Tibial nerve (tissue), 4 donors: ENCODE results near the gene ATRX. TPM values are rescaled to one million over a fixed set of nuclear protein-coding genes. Genes with fewer than 3 reads are reported as not detected.
"Not testable (repeated sequence)": the region's sequence is repeated elsewhere in the genome, so short reads cannot be mapped to it uniquely, and the experiment has no call there.

Source experiments
- DNase-seq, 2 donors: peaks; one replicate each; pipeline ENCODE4 v3.0.0-alpha.2; 2019; ENCODE audit warnings: low spot score in 2 of 2
- H3K27ac ChIP-seq, 4 donors: fragments of 200-600 bp; sonication (generic) in 3 of 4; one replicate each; pipeline ENCODE4 v1.5.1; 2017 to 2019; ENCODE audit warnings: mild to moderate bottlenecking in 1 of 4
- H3K27me3 ChIP-seq, 2 donors: fragments of 200-600 bp; sonication (generic) in 1 of 2; one replicate each; pipeline versions ENCODE4 v1.5.1 to v1.6.0; 2017 to 2019
- H3K36me3 ChIP-seq, 3 donors: fragments of 200-600 bp; sonication (generic); one replicate each; pipeline ENCODE4 v1.5.1; 2018 to 2019
- H3K4me1 ChIP-seq, 4 donors: fragments of 200-600 bp; sonication (generic) in 3 of 4; one replicate each; pipeline ENCODE4 v1.5.1; 2017 to 2019
- H3K4me3 ChIP-seq, 4 donors: fragments of 200-600 bp; sonication (generic) in 3 of 4; one replicate each; pipeline ENCODE4 v1.5.1; 2017 to 2019; ENCODE audit warnings: mild to moderate bottlenecking in 1 of 4, moderate library complexity in 1 of 4
- H3K9me3 ChIP-seq, 4 donors: fragments of 200-600 bp; sonication (generic) in 3 of 4; one replicate each; pipeline ENCODE4 v1.5.1; 2017 to 2019
- EP300 ChIP-seq, 2 donors: sonication (generic); formaldehyde crosslinking; IDR thresholded peaks; one replicate each; pipeline ENCODE4 v1.6.1; 2017; ENCODE audit warnings: antibody characterized with exemption in 2 of 2, mild to moderate bottlenecking in 1 of 2
- POLR2A ChIP-seq, 2 donors: fragments of 450-650 bp; IDR thresholded peaks; one replicate each; pipeline ENCODE4 v1.6.1; 2017; ENCODE audit warnings: antibody characterized with exemption in 2 of 2, mild to moderate bottlenecking in 2 of 2, moderate library complexity in 2 of 2
- WGBS, 2 donors: methylation state at CpG; one replicate each; pipeline ENCODE4 v1.1.5; 2018; 5-methylcytosine and 5-hydroxymethylcytosine counted together
- total RNA-seq, 4 donors: library from RNA; depleted of rRNA; stranded (reverse); fragments of >200 nt; gene quantifications; one replicate each; pipeline ENCODE4 v1.1.0, GENCODE V29; 2016
- TF ChIP-seq, protein P1 (sequence below), 5 experiments: fragments of 200-600 bp in 3 of 5; fragments of 450-650 bp in 2 of 5; sonication (generic) in 3 of 5; IDR thresholded peaks; one replicate each; pipeline ENCODE4 v1.5.1; 2016 to 2019; ENCODE audit warnings: antibody characterized with exemption in 5 of 5, mild to moderate bottlenecking in 3 of 5, moderate library complexity in 2 of 5

Gene ATRX
- total RNA-seq, 4 donors from 2014 or later = 78.1 to 96.4 (median 89.6) TPM

DNA sequence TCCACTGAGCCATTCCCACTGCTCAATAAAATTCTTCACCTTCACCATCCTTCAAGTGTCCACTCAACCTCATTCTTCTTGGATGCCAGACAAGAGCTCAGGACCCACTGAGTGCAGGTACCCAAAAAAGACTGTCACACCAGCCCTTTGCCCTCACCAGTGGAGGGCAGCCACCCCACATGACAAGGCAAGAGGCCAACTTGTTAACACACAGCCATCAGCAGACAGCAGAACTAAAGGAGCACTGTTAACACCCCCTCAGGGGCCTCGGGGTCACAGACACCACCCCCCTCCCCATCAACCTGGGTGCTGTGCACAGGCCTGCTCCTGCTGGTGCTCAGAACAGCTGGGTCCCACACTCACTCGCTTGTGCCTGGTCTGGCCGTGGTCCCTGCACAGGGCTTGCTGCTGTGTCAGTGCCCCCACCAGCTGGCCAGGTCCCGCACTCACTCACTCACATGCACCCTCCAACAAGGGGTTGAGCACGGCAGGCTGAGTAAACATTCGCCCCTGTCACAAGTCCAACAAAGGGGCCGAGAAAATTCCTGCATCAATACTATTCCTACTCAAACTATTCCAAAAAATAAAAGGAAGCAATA, 54.1 kb downstream of the ATRX start:
- Histone ChIP-seq H3K4me1 (no peaks in the 10 kb centered on the region), H3K27ac (no peak overlapping the region), H3K9me3 (peaks cover 0 to 6% (median 0%) of the 10 kb centered on the region in 4 donors), H3K27me3 (no peaks in the 10 kb centered on the region), H3K36me3 (no peaks in the 10 kb centered on the region), H3K4me3 (no peak overlapping the region)
- TF ChIP-seq POLR2A (IDR thresholded peaks at IDR 0.05) (no peak), EP300 (IDR thresholded peaks at IDR 0.05) (no peak)
- TF ChIP-seq, protein P1, sequence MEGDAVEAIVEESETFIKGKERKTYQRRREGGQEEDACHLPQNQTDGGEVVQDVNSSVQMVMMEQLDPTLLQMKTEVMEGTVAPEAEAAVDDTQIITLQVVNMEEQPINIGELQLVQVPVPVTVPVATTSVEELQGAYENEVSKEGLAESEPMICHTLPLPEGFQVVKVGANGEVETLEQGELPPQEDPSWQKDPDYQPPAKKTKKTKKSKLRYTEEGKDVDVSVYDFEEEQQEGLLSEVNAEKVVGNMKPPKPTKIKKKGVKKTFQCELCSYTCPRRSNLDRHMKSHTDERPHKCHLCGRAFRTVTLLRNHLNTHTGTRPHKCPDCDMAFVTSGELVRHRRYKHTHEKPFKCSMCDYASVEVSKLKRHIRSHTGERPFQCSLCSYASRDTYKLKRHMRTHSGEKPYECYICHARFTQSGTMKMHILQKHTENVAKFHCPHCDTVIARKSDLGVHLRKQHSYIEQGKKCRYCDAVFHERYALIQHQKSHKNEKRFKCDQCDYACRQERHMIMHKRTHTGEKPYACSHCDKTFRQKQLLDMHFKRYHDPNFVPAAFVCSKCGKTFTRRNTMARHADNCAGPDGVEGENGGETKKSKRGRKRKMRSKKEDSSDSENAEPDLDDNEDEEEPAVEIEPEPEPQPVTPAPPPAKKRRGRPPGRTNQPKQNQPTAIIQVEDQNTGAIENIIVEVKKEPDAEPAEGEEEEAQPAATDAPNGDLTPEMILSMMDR (IDR thresholded peaks at IDR 0.05) = no peak
- no peak for DNase-seq
- WGBS, 2 donors = 84 to 92% methylated on average over 2 to 7 of the region's 7 CpGs

DNA sequence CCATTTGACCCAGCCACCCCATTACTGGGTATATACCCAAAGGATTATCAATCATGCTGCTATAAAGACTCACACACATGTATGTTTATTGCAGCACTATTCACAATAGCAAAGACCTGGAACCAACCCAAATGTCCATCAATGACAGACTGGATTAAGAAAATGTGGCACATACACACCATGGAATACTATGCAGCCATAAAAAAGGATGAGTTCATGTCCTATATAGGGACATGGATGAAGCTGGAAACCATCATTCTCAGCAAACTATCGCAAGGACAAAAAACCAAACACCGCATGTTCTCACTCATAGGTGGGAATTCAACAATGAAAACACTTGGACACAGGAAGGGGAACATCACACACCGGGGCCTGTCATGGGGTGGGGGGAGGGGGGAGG, 59.9 kb downstream of the ATRX start:
- not testable (repeated sequence) for H3K4me3 ChIP-seq, DNase-seq, H3K4me1 ChIP-seq, H3K27me3 ChIP-seq, H3K27ac ChIP-seq, H3K36me3 ChIP-seq, H3K9me3 ChIP-seq
- 100% methylated on average over 2 to 3 of the region's 3 CpGs for WGBS, 2 donors

DNA sequence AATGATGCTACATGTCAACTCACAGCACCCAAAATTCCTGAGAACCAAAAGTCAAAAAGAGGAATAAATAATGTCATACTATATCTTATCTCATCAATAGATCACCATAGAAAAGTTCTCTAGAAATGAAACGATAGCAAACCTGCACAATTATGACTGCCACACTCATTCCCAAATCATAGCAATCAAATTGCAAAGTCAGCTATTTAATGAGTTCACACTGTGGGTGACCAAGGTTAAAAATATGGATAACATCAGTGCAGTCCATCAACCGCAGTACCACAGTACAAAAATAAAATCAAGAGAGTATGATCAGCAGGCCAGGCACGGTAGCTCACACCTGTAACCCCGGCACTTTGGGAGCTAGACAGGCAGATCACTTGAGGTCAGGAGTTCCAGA, 62.3 kb downstream of the ATRX start:
- Histone ChIP-seq H3K27me3 (no peaks in the 10 kb centered on the region), H3K36me3 (no peaks in the 10 kb centered on the region), H3K4me3 (no peak overlapping the region), H3K9me3 (no peaks in the 10 kb centered on the region), H3K27ac (no peak overlapping the region), H3K4me1 (no peaks in the 10 kb centered on the region)
- WGBS, 2 donors = 74 to 98% methylated on average over 4 of the region's 4 CpGs
- DNase-seq = no peak
- no peak for TF ChIP-seq EP300 (IDR thresholded peaks at IDR 0.05)
- no peak for TF ChIP-seq POLR2A (IDR thresholded peaks at IDR 0.05)
- TF ChIP-seq, protein P1 (IDR thresholded peaks at IDR 0.05) = no peak

DNA sequence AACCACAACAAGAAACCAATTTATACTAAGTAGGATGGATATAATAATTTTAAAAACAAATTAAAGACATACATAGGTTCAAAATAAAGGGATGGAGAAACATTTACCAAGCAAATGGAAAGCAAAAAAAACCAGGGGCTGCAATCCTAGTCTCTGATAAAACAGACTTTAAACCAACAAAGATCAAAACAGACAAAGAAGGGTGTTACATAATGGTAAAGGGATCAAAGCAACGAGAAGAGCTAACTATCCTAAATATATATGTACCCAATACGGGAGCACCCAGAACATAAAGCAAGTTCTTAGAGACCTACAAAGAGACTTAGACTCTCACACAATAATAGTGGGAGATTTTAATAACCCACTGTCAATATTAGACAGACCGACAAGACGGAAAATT, 66.6 kb downstream of the ATRX start:
- Histone ChIP-seq H3K36me3 (no peaks in the 10 kb centered on the region), H3K27ac (no peak overlapping the region), H3K4me3 (no peak overlapping the region), H3K27me3 (no peaks in the 10 kb centered on the region), H3K4me1 (no peaks in the 10 kb centered on the region), H3K9me3 (no peaks in the 10 kb centered on the region)
- DNase-seq = no peak
- no peak for TF ChIP-seq POLR2A (IDR thresholded peaks at IDR 0.05)
- no peak for TF ChIP-seq EP300 (IDR thresholded peaks at IDR 0.05)
- TF ChIP-seq, protein P1 (IDR thresholded peaks at IDR 0.05) = no peak
- WGBS, 2 donors = 88 to 89% methylated on average over 4 of the region's 4 CpGs

DNA sequence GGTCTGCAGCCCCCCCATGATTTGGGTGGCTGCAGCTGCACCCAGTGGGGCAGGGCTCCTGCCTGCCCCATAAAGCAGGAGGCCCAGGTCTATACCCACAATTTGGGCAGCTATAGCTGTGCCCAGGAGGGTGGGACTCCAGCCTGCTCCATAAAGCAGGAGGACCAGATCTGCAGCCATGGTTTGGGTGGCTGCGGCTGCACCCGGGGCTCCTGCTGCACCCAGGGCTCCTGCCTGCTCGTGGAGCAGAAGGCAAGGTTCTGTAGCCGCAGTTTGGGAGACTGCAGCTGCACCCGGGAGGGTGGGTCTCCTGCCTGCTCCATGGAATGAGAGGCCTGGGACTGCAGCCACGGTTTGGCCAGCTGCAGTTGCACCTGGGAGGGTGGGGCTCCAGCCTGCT, 81.1 kb downstream of the ATRX start:
- no peaks in the 10 kb centered on the region for H3K4me1 ChIP-seq
- H3K36me3 ChIP-seq = peaks cover 0 to 34% (median 0%) of the 10 kb centered on the region in 3 donors
- 51% methylated on average over 6 of the region's 6 CpGs; no CpG with 5 or more reads in 1 of the 2 donors for WGBS, 2 donors
- no peak overlapping the region for H3K27ac ChIP-seq
- no peaks in the 10 kb centered on the region for H3K9me3 ChIP-seq
- no peak for DNase-seq
- no peak overlapping the region for H3K4me3 ChIP-seq
- H3K27me3 ChIP-seq = no peaks in the 10 kb centered on the region
- TF ChIP-seq, protein P1 (IDR thresholded peaks at IDR 0.05) = no peak
- TF ChIP-seq POLR2A (IDR thresholded peaks at IDR 0.05) = no peak

DNA sequence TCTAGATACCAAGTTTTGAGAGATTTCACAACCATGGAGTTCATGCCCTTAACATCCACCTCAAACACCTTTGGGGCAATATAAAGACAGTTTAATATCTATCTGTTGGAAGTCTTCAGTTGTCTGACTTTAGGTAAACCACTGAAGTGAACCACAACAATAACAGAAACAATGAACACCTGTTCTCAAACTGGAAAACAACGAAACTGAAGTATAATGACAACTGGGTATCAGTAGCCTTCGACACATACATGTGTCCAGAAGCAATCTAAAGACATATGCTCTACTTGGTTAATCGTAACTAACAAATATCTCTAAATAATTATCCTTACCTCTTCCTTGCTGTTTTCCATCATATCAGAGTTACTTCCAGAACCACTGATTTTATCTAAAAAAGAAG, 87.8 kb downstream of the ATRX start:
- TF ChIP-seq, protein P1 (IDR thresholded peaks at IDR 0.05) = no peak
- TF ChIP-seq POLR2A (IDR thresholded peaks at IDR 0.05) (no peak), EP300 (IDR thresholded peaks at IDR 0.05) (no peak)
- 79 to 99% methylated on average over 3 of the region's 3 CpGs for WGBS, 2 donors
- H3K36me3 ChIP-seq = peaks cover 0 to 4% (median 0%) of the 10 kb centered on the region in 3 donors

More for the DNA sequence above, 87.8 kb downstream of the ATRX start:
- H3K27ac ChIP-seq = no peak overlapping the region
- H3K27me3 ChIP-seq = no peaks in the 10 kb centered on the region
- no peaks in the 10 kb centered on the region for H3K4me1 ChIP-seq
- H3K4me3 ChIP-seq = no peak overlapping the region
- DNase-seq = no peak
- no peaks in the 10 kb centered on the region for H3K9me3 ChIP-seq
